ENCODE results near the gene OXA1L. TPM values are rescaled to one million over a fixed set of nuclear protein-coding genes. Genes with fewer than 3 reads are reported as not detected.

The OXA1L gene
- total RNA-seq, 1 donor from 2014 or later, result 75.7 TPM

DNA sequence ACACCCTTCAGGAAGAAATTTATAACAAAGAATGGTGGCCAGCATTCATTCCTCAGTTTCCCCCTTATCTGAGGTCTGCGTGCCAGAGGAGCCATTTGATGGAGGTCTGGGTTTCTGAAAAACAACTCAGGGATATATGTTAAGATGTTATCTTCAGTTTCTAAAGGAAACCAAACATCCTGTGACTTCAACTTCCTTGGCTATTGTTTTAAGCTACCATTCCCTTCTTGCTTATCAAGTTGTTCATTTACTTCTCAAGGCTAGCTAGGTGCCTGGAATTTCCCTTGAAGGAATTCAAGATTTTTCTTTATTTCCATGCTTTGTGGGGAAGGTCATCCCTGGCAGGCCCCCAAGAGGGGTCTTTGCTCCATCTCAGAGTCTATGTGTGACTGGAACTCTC is 27.1 kb upstream of the OXA1L start:
- Mint-ChIP-seq H3K27me3 (ENCODE audit: low read depth) (peaks cover 6% of the 10 kb centered on the region), H3K36me3 (ENCODE audit: low read depth) (no peaks in the 10 kb centered on the region), H3K9me3 (ENCODE audit: low read depth) (no peaks in the 10 kb centered on the region), H3K27ac (ENCODE audit: unreplicated experiment) (no peak overlapping the region), H3K4me3 (ENCODE audit: unreplicated experiment) (no peak overlapping the region), H3K4me1 (ENCODE audit: low read depth) (no peaks in the 10 kb centered on the region)
- DNase-seq (ENCODE audit: low spot score), result no peak
- TF ChIP-seq, protein P1, sequence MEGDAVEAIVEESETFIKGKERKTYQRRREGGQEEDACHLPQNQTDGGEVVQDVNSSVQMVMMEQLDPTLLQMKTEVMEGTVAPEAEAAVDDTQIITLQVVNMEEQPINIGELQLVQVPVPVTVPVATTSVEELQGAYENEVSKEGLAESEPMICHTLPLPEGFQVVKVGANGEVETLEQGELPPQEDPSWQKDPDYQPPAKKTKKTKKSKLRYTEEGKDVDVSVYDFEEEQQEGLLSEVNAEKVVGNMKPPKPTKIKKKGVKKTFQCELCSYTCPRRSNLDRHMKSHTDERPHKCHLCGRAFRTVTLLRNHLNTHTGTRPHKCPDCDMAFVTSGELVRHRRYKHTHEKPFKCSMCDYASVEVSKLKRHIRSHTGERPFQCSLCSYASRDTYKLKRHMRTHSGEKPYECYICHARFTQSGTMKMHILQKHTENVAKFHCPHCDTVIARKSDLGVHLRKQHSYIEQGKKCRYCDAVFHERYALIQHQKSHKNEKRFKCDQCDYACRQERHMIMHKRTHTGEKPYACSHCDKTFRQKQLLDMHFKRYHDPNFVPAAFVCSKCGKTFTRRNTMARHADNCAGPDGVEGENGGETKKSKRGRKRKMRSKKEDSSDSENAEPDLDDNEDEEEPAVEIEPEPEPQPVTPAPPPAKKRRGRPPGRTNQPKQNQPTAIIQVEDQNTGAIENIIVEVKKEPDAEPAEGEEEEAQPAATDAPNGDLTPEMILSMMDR (IDR thresholded peaks at IDR 0.05), result no peak

DNA sequence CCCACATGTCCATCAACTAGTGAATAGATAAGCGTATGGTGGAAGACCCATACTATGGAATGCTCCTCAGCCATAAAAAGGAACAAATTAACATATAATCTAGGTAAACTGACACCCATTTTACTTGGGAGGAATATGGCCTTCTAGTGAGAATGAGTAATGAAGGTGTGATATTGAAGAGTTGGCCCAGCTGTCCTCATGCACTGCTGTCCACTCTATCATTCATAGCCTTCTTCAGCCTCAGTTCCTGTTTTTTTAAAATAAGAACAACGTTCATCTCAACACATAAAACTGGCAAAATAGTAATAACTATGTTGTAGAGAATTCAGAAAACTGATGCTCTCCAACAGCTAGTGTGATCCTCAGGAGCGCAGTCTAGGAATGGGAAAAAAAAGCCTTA is 26.5 kb upstream of the OXA1L start:
- H3K4me3 Mint-ChIP-seq (ENCODE audit: unreplicated experiment), result no peak overlapping the region
- DNase-seq (ENCODE audit: low spot score), result no peak
- H3K9me3 Mint-ChIP-seq (ENCODE audit: low read depth), result no peaks in the 10 kb centered on the region
- no peaks in the 10 kb centered on the region for H3K36me3 Mint-ChIP-seq (ENCODE audit: low read depth)
- H3K27me3 Mint-ChIP-seq (ENCODE audit: low read depth), result peaks cover 6% of the 10 kb centered on the region
- no peak overlapping the region for H3K27ac Mint-ChIP-seq (ENCODE audit: unreplicated experiment)
- no peaks in the 10 kb centered on the region for H3K4me1 Mint-ChIP-seq (ENCODE audit: low read depth)
- TF ChIP-seq, protein P1 (IDR thresholded peaks at IDR 0.05), result no peak

DNA sequence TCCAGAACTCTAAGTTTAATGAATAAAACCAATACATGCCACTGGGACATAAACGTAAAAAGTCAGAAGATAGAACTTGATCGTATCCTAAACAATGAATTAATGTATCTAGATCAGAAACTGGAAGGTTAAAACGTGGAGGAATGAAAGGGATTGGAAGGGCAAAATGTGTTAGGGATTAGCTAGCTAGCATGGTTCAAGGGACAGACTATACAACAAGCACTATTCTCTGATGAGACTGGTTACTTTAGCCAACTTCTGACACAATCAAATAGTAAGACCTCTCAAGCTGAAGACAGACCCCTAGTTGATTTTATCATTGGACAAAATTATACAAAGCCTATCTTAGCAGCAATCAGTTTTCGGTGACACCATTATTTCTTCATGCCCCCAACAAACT is 18.7 kb upstream of the OXA1L start:
- H3K27me3 Mint-ChIP-seq (ENCODE audit: low read depth), result peaks cover 12% of the 10 kb centered on the region
- H3K4me3 Mint-ChIP-seq (ENCODE audit: unreplicated experiment), result no peak overlapping the region
- no peak for DNase-seq (ENCODE audit: low spot score)
- no peaks in the 10 kb centered on the region for H3K4me1 Mint-ChIP-seq (ENCODE audit: low read depth)
- TF ChIP-seq, protein P1 (IDR thresholded peaks at IDR 0.05), result no peak
- H3K27ac Mint-ChIP-seq (ENCODE audit: unreplicated experiment), result no peak overlapping the region
- no peaks in the 10 kb centered on the region for H3K9me3 Mint-ChIP-seq (ENCODE audit: low read depth)
- H3K36me3 Mint-ChIP-seq (ENCODE audit: low read depth), result no peaks in the 10 kb centered on the region

DNA sequence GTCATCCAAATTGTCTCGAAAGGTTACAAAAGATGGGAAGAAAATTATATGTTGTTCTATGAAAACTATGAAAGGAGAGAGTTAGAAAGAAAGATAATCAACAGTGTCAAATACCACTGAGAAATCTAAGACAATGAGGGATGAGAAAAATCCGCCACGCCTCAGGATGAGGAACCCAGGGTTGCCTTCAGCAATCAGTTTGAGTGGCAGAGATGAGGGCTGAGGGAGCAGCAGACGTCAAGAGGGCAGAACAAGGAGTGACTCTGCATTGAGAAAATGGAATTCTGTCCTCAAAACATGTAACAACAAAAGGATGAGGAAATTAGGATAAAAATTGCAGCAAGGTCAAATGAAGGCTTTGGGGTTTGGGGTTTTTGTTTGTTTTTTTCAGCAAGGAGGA is 18.3 kb upstream of the OXA1L start:
- DNase-seq (ENCODE audit: low spot score), result no peak
- no peak overlapping the region for H3K4me3 Mint-ChIP-seq (ENCODE audit: unreplicated experiment)
- no peak overlapping the region for H3K27ac Mint-ChIP-seq (ENCODE audit: unreplicated experiment)
- H3K27me3 Mint-ChIP-seq (ENCODE audit: low read depth), result peaks cover 12% of the 10 kb centered on the region
- TF ChIP-seq, protein P1 (IDR thresholded peaks at IDR 0.05), result no peak
- no peaks in the 10 kb centered on the region for H3K4me1 Mint-ChIP-seq (ENCODE audit: low read depth)
- no peaks in the 10 kb centered on the region for H3K36me3 Mint-ChIP-seq (ENCODE audit: low read depth)
- H3K9me3 Mint-ChIP-seq (ENCODE audit: low read depth), result no peaks in the 10 kb centered on the region

DNA sequence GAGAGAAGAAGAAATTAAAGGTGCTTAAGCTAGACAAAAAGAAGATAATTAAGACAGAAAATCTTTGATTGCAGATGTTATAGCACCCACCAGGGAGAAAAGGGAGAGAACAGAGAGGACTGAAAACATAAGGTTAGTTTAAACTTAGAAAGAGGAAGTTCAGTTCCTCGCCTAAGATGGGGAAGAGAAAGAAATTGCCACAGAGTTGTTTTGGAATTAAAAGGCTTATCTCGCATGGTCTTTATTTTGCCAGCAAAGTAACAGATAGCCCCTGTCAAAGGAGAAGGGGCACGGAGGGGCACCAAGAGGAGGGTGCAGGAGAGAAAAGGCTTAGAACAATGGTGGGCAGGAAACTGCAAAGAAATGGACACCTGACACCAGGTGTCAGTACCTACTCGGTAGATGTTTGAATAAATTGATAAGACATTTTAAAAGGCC is 17.8 kb upstream of the OXA1L start:
- no peaks in the 10 kb centered on the region for H3K9me3 Mint-ChIP-seq (ENCODE audit: low read depth)
- H3K4me3 Mint-ChIP-seq (ENCODE audit: unreplicated experiment), result no peak overlapping the region
- no peaks in the 10 kb centered on the region for H3K4me1 Mint-ChIP-seq (ENCODE audit: low read depth)
- no peak overlapping the region for H3K27ac Mint-ChIP-seq (ENCODE audit: unreplicated experiment)
- TF ChIP-seq, protein P1 (IDR thresholded peaks at IDR 0.05), result no peak
- peaks cover 12% of the 10 kb centered on the region for H3K27me3 Mint-ChIP-seq (ENCODE audit: low read depth)
- H3K36me3 Mint-ChIP-seq (ENCODE audit: low read depth), result no peaks in the 10 kb centered on the region
- DNase-seq (ENCODE audit: low spot score), result no peak

All from chondrocyte (in vitro differentiated cells).